Smooth muscle cell (in vitro differentiated cells): ENCODE data around the gene MCF2L. TPM values are rescaled to one million over a fixed set of nuclear protein-coding genes. Genes with fewer than 3 reads are reported as not detected.

ENCODE experiments used
- DNase-seq: peaks from one replicate; lab custom pipeline; 2025; ENCODE audit not compliant: unreplicated experiment; lab: John Stamatoyannopoulos, UW
- H2AFZ ChIP-seq: fragments of 200-600 bp; sonication (generic); 2 replicates; pipeline ENCODE4 v1.6.0; 2016; ENCODE audit warnings: antibody characterized with exemption, low read depth, mild to moderate bottlenecking
- H3F3A ChIP-seq: fragments of 200-600 bp; sonication (generic); 2 replicates; pipeline ENCODE4 v1.6.0; 2017; ENCODE audit warnings: antibody characterized with exemption, low read depth
- H3K27ac ChIP-seq: fragments of 200-600 bp; sonication (generic); 2 replicates; pipeline ENCODE4 v1.5.1; 2016; ENCODE audit warnings: low read depth, mild to moderate bottlenecking
- H3K27me3 ChIP-seq: fragments of 200-600 bp; sonication (generic); 2 replicates; pipeline ENCODE4 v1.6.1; 2016; ENCODE audit warnings: low read depth, mild to moderate bottlenecking
- H3K36me3 ChIP-seq: fragments of 200-600 bp; sonication (generic); 2 replicates; pipeline ENCODE4 v1.5.1; 2016; ENCODE audit warnings: low read depth
- H3K4me1 ChIP-seq: fragments of 200-600 bp; sonication (generic); 2 replicates; pipeline ENCODE4 v1.5.1; 2016; ENCODE audit warnings: low read depth
- H3K4me2 ChIP-seq: fragments of 200-600 bp; sonication (generic); 2 replicates; pipeline ENCODE4 v1.6.0; 2016; ENCODE audit warnings: mild to moderate bottlenecking
- H3K4me3 ChIP-seq: fragments of 200-600 bp; sonication (generic); 2 replicates; pipeline ENCODE4 v1.5.1; 2016; ENCODE audit warnings: mild to moderate bottlenecking
- H3K79me2 ChIP-seq: fragments of 200-600 bp; sonication (generic); 2 replicates; pipeline ENCODE4 v1.6.0; 2016; ENCODE audit warnings: low read depth, mild to moderate bottlenecking
- H3K9ac ChIP-seq: fragments of 200-600 bp; sonication (generic); 2 replicates; pipeline ENCODE4 v1.6.0; 2016; ENCODE audit warnings: low read depth
- H3K9me3 ChIP-seq: fragments of 200-600 bp; sonication (generic); replicated peaks from 2 replicates; pipeline ENCODE4 v1.5.1; 2016; ENCODE audit warnings: low read depth
- H4K20me1 ChIP-seq: fragments of 200-600 bp; sonication (generic); 2 replicates; pipeline ENCODE4 v1.6.0; 2016; ENCODE audit warnings: low read depth
- CTCF ChIP-seq: fragments of 200-600 bp; sonication (generic); IDR thresholded peaks from 2 replicates; pipeline ENCODE4 v1.5.1; 2017; ENCODE audit warnings: borderline replicate concordance, mild to moderate bottlenecking, antibody characterized with exemption; ENCODE audit not compliant: insufficient read depth, poor library complexity, severe bottlenecking
- WGBS: methylation state at CpG from one replicate; pipeline ENCODE4 v1.1.7; 2016; ENCODE audit warnings: low lambda C conversion rate; 5-methylcytosine and 5-hydroxymethylcytosine counted together
- polyA plus RNA-seq: library from polyadenylated mRNA; unstranded; fragments of >200 nt; fragmentation: Nextera tagmentation; extraction: Ambion mirVana; gene quantifications from 2 replicates; pipeline ENCODE4 v1.2.1, GENCODE V29; 2016
- total RNA-seq: library from RNA; depleted of rRNA; stranded (reverse); fragments of >200 nt; gene quantifications from 2 replicates; pipeline ENCODE4 v1.2.3, GENCODE V29; 2014

MCF2L gene
- total and polyA plus RNA-seq, 2 experiments from 2014 or later: 0.54 to 7.6 TPM

GRCh38 chr13:113118261-113119021, 149.4 kb downstream of the MCF2L start:
- no peak overlapping the region for H3K9ac ChIP-seq
- H3K4me3 ChIP-seq: no peak overlapping the region
- no peaks in the 10 kb centered on the region for H3K36me3 ChIP-seq
- 94% methylated on average over 41 of the region's 42 CpGs for WGBS
- no peak for DNase-seq
- no peak overlapping the region for H3K4me2 ChIP-seq
- no peaks in the 10 kb centered on the region for H4K20me1 ChIP-seq
- H2AFZ ChIP-seq: no peak overlapping the region
- H3K4me1 ChIP-seq: peaks cover 10% of the 10 kb centered on the region
- H3K27me3 ChIP-seq: no peaks in the 10 kb centered on the region
- H3F3A ChIP-seq: no peaks in the 10 kb centered on the region
- TF ChIP-seq CTCF: no peak
- H3K9me3 ChIP-seq: no peaks in the 10 kb centered on the region
- H3K27ac ChIP-seq: no peak overlapping the region
- no peaks in the 10 kb centered on the region for H3K79me2 ChIP-seq

- H3K9me3 ChIP-seq: no peaks in the 10 kb centered on the region
- no peak overlapping the region for H3K9ac ChIP-seq
- no peak overlapping the region for H2AFZ ChIP-seq
- H3K4me1 ChIP-seq: peaks cover 10% of the 10 kb centered on the region
- H3K79me2 ChIP-seq: no peaks in the 10 kb centered on the region
- H3K4me2 ChIP-seq: no peak overlapping the region
- no peaks in the 10 kb centered on the region for H3K27me3 ChIP-seq
- H3K4me3 ChIP-seq: no peak overlapping the region
- H4K20me1 ChIP-seq: no peaks in the 10 kb centered on the region
- 90% methylated on average over 16 of the region's 16 CpGs for WGBS
- no peak for TF ChIP-seq CTCF
- no peaks in the 10 kb centered on the region for H3K36me3 ChIP-seq
- no peak overlapping the region for H3K27ac ChIP-seq
- no peaks in the 10 kb centered on the region for H3F3A ChIP-seq
- no peak for DNase-seq
These were observed 150.3 kb downstream of the MCF2L start for GRCh38 chr13:113119166-113119821.

GRCh38 chr13:113119822-113120189, 150.8 kb downstream of the MCF2L start:
- no peak overlapping the region for H3K4me2 ChIP-seq
- no peaks in the 10 kb centered on the region for H4K20me1 ChIP-seq
- TF ChIP-seq CTCF: no peak
- no peaks in the 10 kb centered on the region for H3K36me3 ChIP-seq
- no peaks in the 10 kb centered on the region for H3K27me3 ChIP-seq
- no peaks in the 10 kb centered on the region for H3K9me3 ChIP-seq
- no peak overlapping the region for H2AFZ ChIP-seq
- no peaks in the 10 kb centered on the region for H3F3A ChIP-seq
- WGBS: 91% methylated on average over 7 of the region's 7 CpGs
- peaks cover 10% of the 10 kb centered on the region for H3K4me1 ChIP-seq
- H3K4me3 ChIP-seq: no peak overlapping the region
- H3K79me2 ChIP-seq: no peaks in the 10 kb centered on the region
- H3K9ac ChIP-seq: no peak overlapping the region
- no peak overlapping the region for H3K27ac ChIP-seq
- no peak for DNase-seq
